Transverse colon (tissue), 4 donors: ENCODE data around the gene CAPN5. TPM values are rescaled to one million over a fixed set of nuclear protein-coding genes. Genes with fewer than 3 reads are reported as not detected.

Experiments
- DNase-seq: peaks from one replicate; pipeline ENCODE4 v3.0.0-alpha.2; 2019
- H3K27ac ChIP-seq, 4 donors: fragments of 200-600 bp; sonication (generic); 2 replicates each; pipeline ENCODE4 v1.5.1; 2016 to 2018; ENCODE audit warnings: inconsistent platforms in 4 of 4
- H3K27me3 ChIP-seq: fragments of 200-600 bp; sonication (generic); 2 replicates; pipeline ENCODE4 v1.5.1; 2017; ENCODE audit warnings: inconsistent platforms
- H3K36me3 ChIP-seq, 4 donors: fragments of 200-600 bp; sonication (generic); 2 replicates each; pipeline ENCODE4 v1.5.1; 2017 to 2019; ENCODE audit warnings: inconsistent platforms in 4 of 4
- H3K4me1 ChIP-seq, 4 donors: fragments of 200-600 bp; sonication (generic); 2 replicates each; pipeline ENCODE4 v1.5.1; 2017 to 2020; ENCODE audit warnings: inconsistent platforms in 4 of 4
- H3K4me3 ChIP-seq, 4 donors: fragments of 200-600 bp; sonication (generic); 1 replicate in 1 of 4; 2 replicates in 3 of 4; pipeline versions ENCODE4 v1.5.1 to v1.6.1; 2017 to 2019; ENCODE audit warnings: inconsistent platforms in 4 of 4
- H3K9me3 ChIP-seq, 2 donors: fragments of 200-600 bp; sonication (generic); 2 replicates each; pipeline ENCODE4 v1.5.1; 2017 to 2019; ENCODE audit warnings: inconsistent platforms in 2 of 2
- CTCF ChIP-seq, 5 experiments: fragments of 200-600 bp in 3 of 5; fragments of 450-650 bp in 2 of 5; sonication (generic) in 3 of 5; IDR thresholded peaks; 1 replicate in 2 of 5; 2 replicates in 3 of 5; pipeline ENCODE4 v1.5.1; 2016 to 2017; ENCODE audit warnings: antibody characterized with exemption in 5 of 5, inconsistent platforms in 3 of 5, mild to moderate bottlenecking in 2 of 5, moderate library complexity in 1 of 5
- EP300 ChIP-seq: sonication (generic); formaldehyde crosslinking; IDR thresholded peaks from one replicate; pipeline ENCODE4 v1.6.1; 2017; ENCODE audit warnings: antibody characterized with exemption, low read depth
- POLR2A ChIP-seq: fragments of 450-650 bp; IDR thresholded peaks from one replicate; pipeline ENCODE4 v1.6.1; 2016; ENCODE audit warnings: antibody characterized with exemption, mild to moderate bottlenecking, moderate library complexity
- POLR2AphosphoS5 ChIP-seq, 3 donors: sonication (generic); formaldehyde crosslinking; IDR thresholded peaks; one replicate each; pipeline ENCODE4 v1.6.1; 2016; ENCODE audit warnings: antibody characterized with exemption in 3 of 3
- WGBS, 2 donors: methylation state at CpG; one replicate each; pipeline ENCODE4 v1.1.5; 2018; ENCODE audit warnings: low coverage in 1 of 2; 5-methylcytosine and 5-hydroxymethylcytosine counted together
- in situ Hi-C, 4 donors: fragments of 200-750 bp; cut with MboI; loops; one replicate each; pipeline versions ENCODE4 v1.15.0 to v1.15.1; 2017; ENCODE audit warnings: low sequenced_read_pairs in 3 of 4, low pct_ligation_motif_present in 1 of 4, low pct_unique_long_range_greater_than_20kb in 1 of 4
- intact Hi-C: fragments of 100-400 bp; cut with DNase I; formaldehyde crosslinking; loops from one replicate; pipeline ENCODE4 v1.15.1; 2023; ENCODE audit warnings: low total_unique reads
- total RNA-seq, 4 donors: library from RNA; depleted of rRNA; stranded (reverse); fragments of >200 nt; gene quantifications; one replicate each; pipeline ENCODE4 v1.1.0, GENCODE V29; 2016

Gene CAPN5
- total RNA-seq, 4 donors from 2014 or later: 210 to 290 (median 214) TPM

- Histone ChIP-seq H3K4me3 (no peak overlapping the region), H3K27me3 (no peaks in the 10 kb centered on the region), H3K9me3 (no peaks in the 10 kb centered on the region), H3K4me1 (peaks cover 0 to 19% (median 8%) of the 10 kb centered on the region in 4 donors), H3K27ac (no peak overlapping the region), H3K36me3 (no peaks in the 10 kb centered on the region)
- DNase-seq: no peak
- no peak for TF ChIP-seq POLR2AphosphoS5 (IDR thresholded peaks at IDR 0.05)
- no peak for TF ChIP-seq CTCF (IDR thresholded peaks at IDR 0.05)
- no peak for TF ChIP-seq EP300
- no peak for TF ChIP-seq POLR2A
- intact Hi-C loops: no loop called here
- WGBS, 2 donors: 87% methylated on average over 10 of the region's 10 CpGs; no CpG with 5 or more reads in 1 of the 2 donors
- in situ Hi-C loops: no loop called here
Measured at GRCh38 chr11:77150836-77151235, 84.1 kb downstream of the CAPN5 start.

DNA sequence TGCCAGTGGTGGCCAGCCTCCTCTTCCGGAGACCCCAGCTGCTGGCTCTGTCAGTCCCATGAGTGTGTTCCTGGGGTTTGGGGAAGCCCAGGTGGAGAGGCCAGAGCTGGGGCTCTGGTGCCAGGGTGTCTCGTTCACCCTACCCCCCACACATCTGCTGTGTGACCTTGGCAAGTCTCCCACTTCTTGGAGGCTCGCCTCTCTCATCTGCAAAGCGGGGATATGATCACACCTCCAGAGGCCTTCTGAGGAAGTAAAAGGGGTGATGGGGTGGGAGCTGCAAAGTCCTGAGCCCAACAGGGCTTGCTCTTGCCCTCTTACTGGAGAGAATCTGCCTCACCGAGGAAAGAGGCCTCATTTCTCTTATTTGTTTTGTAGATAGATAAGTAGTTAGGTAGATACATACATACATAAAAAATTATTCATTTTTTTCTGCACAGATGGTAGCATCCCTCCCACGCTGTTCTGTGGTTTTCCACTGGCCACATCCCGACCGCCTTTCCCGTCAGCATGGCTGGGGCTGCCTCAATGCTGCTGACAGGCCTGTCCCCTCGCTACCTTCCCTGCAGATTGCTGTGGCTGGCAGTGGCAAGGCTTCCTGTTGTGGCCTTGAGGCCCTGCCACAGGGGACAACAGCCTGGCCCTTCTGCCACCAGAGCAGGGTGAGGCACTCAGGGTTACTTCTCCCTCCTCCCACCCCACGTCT is 85.2 kb downstream of the CAPN5 start:
- peak; percentile 40 for DNase-seq
- 58% methylated on average over 11 of the region's 11 CpGs; no CpG with 5 or more reads in 1 of the 2 donors for WGBS, 2 donors
- H3K9me3 ChIP-seq: no peaks in the 10 kb centered on the region
- intact Hi-C loops: no loop called here
- no peak overlapping the region for H3K4me3 ChIP-seq
- in situ Hi-C loops: no loop called here
- no peaks in the 10 kb centered on the region for H3K36me3 ChIP-seq
- TF ChIP-seq EP300: no peak
- no peak for TF ChIP-seq POLR2A
- no peak for TF ChIP-seq CTCF (IDR thresholded peaks at IDR 0.05)
- TF ChIP-seq POLR2AphosphoS5 (IDR thresholded peaks at IDR 0.05): no peak
- H3K27ac ChIP-seq: no peak overlapping the region
- no peaks in the 10 kb centered on the region for H3K27me3 ChIP-seq
- peaks cover 0 to 19% (median 8%) of the 10 kb centered on the region in 4 donors for H3K4me1 ChIP-seq

- Histone ChIP-seq H3K27ac (no peak overlapping the region), H3K9me3 (no peaks in the 10 kb centered on the region)
- WGBS, 2 donors: 57 to 85% methylated on average over 5 to 6 of the region's 6 CpGs
Measured at GRCh38 chr11:77152846-77153245, 86.1 kb downstream of the CAPN5 start.

More at GRCh38 chr11:77152846-77153245, 86.1 kb downstream of the CAPN5 start:
- TF ChIP-seq POLR2AphosphoS5 (IDR thresholded peaks at IDR 0.05) (no peak), EP300 (no peak), CTCF (IDR thresholded peaks at IDR 0.05) (no peak), POLR2A (no peak)
- Histone ChIP-seq H3K4me3 (no peak overlapping the region), H3K27me3 (no peaks in the 10 kb centered on the region), H3K36me3 (no peaks in the 10 kb centered on the region), H3K4me1 (peaks cover 0 to 14% (median 5%) of the 10 kb centered on the region in 4 donors)
- intact Hi-C loops: no loop called here
- in situ Hi-C loops: no loop called here
- no peak for DNase-seq
